Smooth muscle cell (in vitro differentiated cells): Measurements from ENCODE around the gene CYP46A1. TPM values are rescaled to one million over a fixed set of nuclear protein-coding genes. Genes with fewer than 3 reads are reported as not detected.

Experiments
- DNase-seq: peaks from one replicate; lab custom pipeline; 2025; ENCODE audit not compliant: unreplicated experiment; lab: John Stamatoyannopoulos, UW
- H2AFZ ChIP-seq: fragments of 200-600 bp; sonication (generic); 2 replicates; pipeline ENCODE4 v1.6.0; 2016; ENCODE audit warnings: antibody characterized with exemption, low read depth, mild to moderate bottlenecking
- H3F3A ChIP-seq: fragments of 200-600 bp; sonication (generic); 2 replicates; pipeline ENCODE4 v1.6.0; 2017; ENCODE audit warnings: antibody characterized with exemption, low read depth
- H3K27ac ChIP-seq: fragments of 200-600 bp; sonication (generic); 2 replicates; pipeline ENCODE4 v1.5.1; 2016; ENCODE audit warnings: low read depth, mild to moderate bottlenecking
- H3K27me3 ChIP-seq: fragments of 200-600 bp; sonication (generic); 2 replicates; pipeline ENCODE4 v1.6.1; 2016; ENCODE audit warnings: low read depth, mild to moderate bottlenecking
- H3K36me3 ChIP-seq: fragments of 200-600 bp; sonication (generic); 2 replicates; pipeline ENCODE4 v1.5.1; 2016; ENCODE audit warnings: low read depth
- H3K4me1 ChIP-seq: fragments of 200-600 bp; sonication (generic); 2 replicates; pipeline ENCODE4 v1.5.1; 2016; ENCODE audit warnings: low read depth
- H3K4me2 ChIP-seq: fragments of 200-600 bp; sonication (generic); 2 replicates; pipeline ENCODE4 v1.6.0; 2016; ENCODE audit warnings: mild to moderate bottlenecking
- H3K4me3 ChIP-seq: fragments of 200-600 bp; sonication (generic); 2 replicates; pipeline ENCODE4 v1.5.1; 2016; ENCODE audit warnings: mild to moderate bottlenecking
- H3K79me2 ChIP-seq: fragments of 200-600 bp; sonication (generic); 2 replicates; pipeline ENCODE4 v1.6.0; 2016; ENCODE audit warnings: low read depth, mild to moderate bottlenecking
- H3K9ac ChIP-seq: fragments of 200-600 bp; sonication (generic); 2 replicates; pipeline ENCODE4 v1.6.0; 2016; ENCODE audit warnings: low read depth
- H3K9me3 ChIP-seq: fragments of 200-600 bp; sonication (generic); replicated peaks from 2 replicates; pipeline ENCODE4 v1.5.1; 2016; ENCODE audit warnings: low read depth
- H4K20me1 ChIP-seq: fragments of 200-600 bp; sonication (generic); 2 replicates; pipeline ENCODE4 v1.6.0; 2016; ENCODE audit warnings: low read depth
- WGBS: methylation state at CpG from one replicate; pipeline ENCODE4 v1.1.7; 2016; ENCODE audit warnings: low lambda C conversion rate; 5-methylcytosine and 5-hydroxymethylcytosine counted together
- polyA plus RNA-seq: library from polyadenylated mRNA; unstranded; fragments of >200 nt; fragmentation: Nextera tagmentation; extraction: Ambion mirVana; gene quantifications from 2 replicates; pipeline ENCODE4 v1.2.1, GENCODE V29; 2016
- total RNA-seq: library from RNA; depleted of rRNA; stranded (reverse); fragments of >200 nt; gene quantifications from 2 replicates; pipeline ENCODE4 v1.2.3, GENCODE V29; 2014
- TF ChIP-seq, protein P1 (sequence below): fragments of 200-600 bp; sonication (generic); IDR thresholded peaks from 2 replicates; pipeline ENCODE4 v1.5.1; 2017; ENCODE audit warnings: borderline replicate concordance, mild to moderate bottlenecking, antibody characterized with exemption; ENCODE audit not compliant: insufficient read depth, poor library complexity, severe bottlenecking

The CYP46A1 gene
- total and polyA plus RNA-seq, 2 experiments from 2014 or later = 0.63 to 1.0 TPM

DNA sequence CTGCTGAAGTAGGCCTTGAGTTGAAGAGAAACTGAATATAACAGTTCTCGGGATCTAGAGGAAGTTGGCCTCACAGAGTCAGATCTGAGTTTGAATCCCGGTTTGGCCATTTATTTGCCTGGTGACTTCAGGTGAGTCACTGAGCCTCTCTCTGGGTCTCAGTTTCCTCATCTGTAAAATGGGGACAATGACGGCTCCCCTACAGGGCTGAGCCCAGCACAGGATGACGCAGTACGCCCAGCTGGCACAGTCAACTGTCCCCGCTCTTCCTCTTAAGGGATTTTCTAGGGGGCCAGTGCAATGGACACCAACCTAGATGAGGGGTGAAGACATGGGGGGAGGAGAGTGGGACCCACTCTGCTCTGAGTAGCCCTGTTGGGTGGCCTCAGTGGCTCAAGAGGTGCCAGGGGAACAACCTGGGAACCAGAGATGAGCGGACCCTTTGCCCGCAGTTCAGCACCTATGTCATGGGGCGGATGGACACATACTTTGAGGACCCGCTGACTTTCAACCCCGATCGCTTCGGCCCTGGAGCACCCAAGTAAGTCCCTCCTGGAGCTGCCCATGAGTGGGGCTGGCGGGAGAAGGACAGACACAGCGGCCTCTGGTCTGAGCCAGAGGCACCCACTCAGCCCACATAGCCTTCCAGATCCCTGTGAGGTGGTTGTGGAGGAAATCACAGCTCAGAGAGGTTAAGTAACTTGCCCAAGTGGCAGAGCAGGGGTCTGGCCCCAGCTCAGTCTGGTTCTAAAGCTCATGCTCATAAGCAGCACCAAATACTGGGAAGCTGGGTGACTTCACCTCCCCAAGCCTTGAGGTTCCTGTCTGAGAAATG is 41.1 kb downstream of the CYP46A1 start:
- DNase-seq = no peak
- TF ChIP-seq, protein P1, sequence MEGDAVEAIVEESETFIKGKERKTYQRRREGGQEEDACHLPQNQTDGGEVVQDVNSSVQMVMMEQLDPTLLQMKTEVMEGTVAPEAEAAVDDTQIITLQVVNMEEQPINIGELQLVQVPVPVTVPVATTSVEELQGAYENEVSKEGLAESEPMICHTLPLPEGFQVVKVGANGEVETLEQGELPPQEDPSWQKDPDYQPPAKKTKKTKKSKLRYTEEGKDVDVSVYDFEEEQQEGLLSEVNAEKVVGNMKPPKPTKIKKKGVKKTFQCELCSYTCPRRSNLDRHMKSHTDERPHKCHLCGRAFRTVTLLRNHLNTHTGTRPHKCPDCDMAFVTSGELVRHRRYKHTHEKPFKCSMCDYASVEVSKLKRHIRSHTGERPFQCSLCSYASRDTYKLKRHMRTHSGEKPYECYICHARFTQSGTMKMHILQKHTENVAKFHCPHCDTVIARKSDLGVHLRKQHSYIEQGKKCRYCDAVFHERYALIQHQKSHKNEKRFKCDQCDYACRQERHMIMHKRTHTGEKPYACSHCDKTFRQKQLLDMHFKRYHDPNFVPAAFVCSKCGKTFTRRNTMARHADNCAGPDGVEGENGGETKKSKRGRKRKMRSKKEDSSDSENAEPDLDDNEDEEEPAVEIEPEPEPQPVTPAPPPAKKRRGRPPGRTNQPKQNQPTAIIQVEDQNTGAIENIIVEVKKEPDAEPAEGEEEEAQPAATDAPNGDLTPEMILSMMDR = no peak
- H3K4me1 ChIP-seq = no peaks in the 10 kb centered on the region

DNA sequence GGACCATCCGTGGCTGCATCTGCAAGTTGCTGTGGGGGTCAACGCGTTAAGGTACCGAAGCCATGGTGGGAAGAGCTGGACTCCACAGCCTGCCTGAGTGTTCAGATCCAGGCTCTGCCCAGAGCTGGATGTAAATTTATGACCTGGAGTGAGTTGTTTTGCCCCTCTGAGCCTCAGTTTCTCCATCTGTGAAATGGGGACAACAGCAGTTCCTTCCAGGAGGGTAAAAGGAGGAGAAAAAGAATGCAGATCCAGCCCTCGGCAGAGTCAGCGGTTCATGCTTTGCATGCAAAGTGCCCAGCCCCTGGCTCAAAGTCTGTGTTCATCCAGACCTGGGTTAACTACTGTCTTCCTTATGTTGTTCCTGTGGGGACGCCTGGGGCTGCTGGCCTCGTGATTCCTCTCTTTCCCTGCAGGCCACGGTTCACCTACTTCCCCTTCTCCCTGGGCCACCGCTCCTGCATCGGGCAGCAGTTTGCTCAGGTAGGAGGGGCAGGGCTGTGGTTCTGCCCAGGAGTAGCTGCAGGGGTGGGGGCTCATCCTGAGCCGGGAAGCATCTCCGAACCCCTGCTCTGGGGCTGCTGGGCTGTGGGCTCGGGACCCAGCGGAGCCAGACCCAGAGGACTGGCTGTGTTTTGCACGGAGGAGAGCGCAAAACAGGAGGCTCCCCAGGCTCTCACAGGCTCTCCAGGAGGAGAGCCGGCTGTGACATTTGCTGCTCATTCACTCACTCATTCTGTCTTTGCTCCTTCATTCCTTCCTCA is 41.9 kb downstream of the CYP46A1 start:
- Histone ChIP-seq H4K20me1 (no peaks in the 10 kb centered on the region), H3K4me1 (peaks cover 5% of the 10 kb centered on the region), H3K36me3 (no peaks in the 10 kb centered on the region), H3K9me3 (no peaks in the 10 kb centered on the region), H3K9ac (no peak overlapping the region), H3F3A (no peaks in the 10 kb centered on the region), H2AFZ (no peak overlapping the region), H3K79me2 (no peaks in the 10 kb centered on the region), H3K4me3 (no peak overlapping the region), H3K27me3 (peaks cover 20% of the 10 kb centered on the region), H3K4me2 (no peak overlapping the region), H3K27ac (no peak overlapping the region)
- no peak for DNase-seq
- 77% methylated on average over 18 of the region's 18 CpGs for WGBS
- TF ChIP-seq, protein P1 = no peak

More for the DNA sequence above, 41.1 kb downstream of the CYP46A1 start:
- Histone ChIP-seq H3K27me3 (peaks cover 20% of the 10 kb centered on the region), H3K4me3 (no peak overlapping the region), H3K4me2 (no peak overlapping the region), H4K20me1 (no peaks in the 10 kb centered on the region), H3K9me3 (no peaks in the 10 kb centered on the region), H3K36me3 (no peaks in the 10 kb centered on the region), H2AFZ (no peak overlapping the region), H3K9ac (no peak overlapping the region), H3K79me2 (no peaks in the 10 kb centered on the region), H3F3A (no peaks in the 10 kb centered on the region), H3K27ac (no peak overlapping the region)
- 94% methylated on average over 15 of the region's 15 CpGs for WGBS

GRCh38 chr14:99726538-99727095 is 42.5 kb downstream of the CYP46A1 start:
- DNase-seq = no peak
- Histone ChIP-seq H3K4me1 (peaks cover 5% of the 10 kb centered on the region), H3K36me3 (no peaks in the 10 kb centered on the region), H3K27me3 (peaks cover 20% of the 10 kb centered on the region), H4K20me1 (no peaks in the 10 kb centered on the region), H3K4me3 (no peak overlapping the region), H3K9me3 (no peaks in the 10 kb centered on the region), H2AFZ (no peak overlapping the region), H3K4me2 (no peak overlapping the region), H3F3A (no peaks in the 10 kb centered on the region), H3K9ac (no peak overlapping the region), H3K27ac (no peak overlapping the region), H3K79me2 (no peaks in the 10 kb centered on the region)
- 95% methylated on average over 8 of the region's 26 CpGs for WGBS
- TF ChIP-seq, protein P1 = no peak
